ENCODE measurements around the gene KCNMA1.

KCNMA1 gene

DNA sequence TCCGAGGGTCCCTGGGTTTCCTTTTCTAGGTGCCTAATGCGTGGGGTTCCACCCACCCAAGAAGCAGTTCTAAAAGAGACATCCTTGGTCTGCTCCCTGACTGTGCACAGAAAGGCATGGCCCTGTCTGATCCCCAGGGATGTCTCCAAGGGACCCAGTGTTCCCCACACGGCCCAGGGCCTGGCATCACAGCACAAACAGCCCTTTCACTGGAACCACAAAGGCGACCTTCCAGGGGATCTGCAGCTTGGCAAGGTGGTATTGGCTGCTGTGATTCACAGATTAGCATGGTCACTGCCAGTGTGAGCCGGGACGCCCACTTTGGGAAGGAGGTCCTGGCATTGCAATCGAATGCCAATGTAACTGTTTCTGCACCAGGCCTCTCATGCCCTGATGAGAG, 6.4 kb downstream of the KCNMA1 start:
- no peak for DNase-seq

DNA sequence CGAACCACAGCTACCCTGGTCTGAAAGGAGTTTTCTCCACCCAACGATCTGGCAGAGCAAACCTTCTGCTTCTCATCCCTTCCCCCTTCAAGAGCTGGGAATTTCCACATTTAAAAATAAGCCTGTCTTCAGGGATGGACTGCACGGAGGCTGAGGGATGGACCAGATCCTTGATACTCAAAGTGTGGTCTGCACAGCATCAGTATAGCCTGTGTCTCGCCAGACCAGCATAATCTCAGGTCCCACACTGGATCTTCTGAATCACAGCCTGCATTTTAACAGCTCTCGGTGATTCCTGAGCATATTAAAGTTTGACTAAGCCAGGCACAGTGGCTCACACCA, 7.1 kb downstream of the KCNMA1 start:
- no peak for DNase-seq

DNA sequence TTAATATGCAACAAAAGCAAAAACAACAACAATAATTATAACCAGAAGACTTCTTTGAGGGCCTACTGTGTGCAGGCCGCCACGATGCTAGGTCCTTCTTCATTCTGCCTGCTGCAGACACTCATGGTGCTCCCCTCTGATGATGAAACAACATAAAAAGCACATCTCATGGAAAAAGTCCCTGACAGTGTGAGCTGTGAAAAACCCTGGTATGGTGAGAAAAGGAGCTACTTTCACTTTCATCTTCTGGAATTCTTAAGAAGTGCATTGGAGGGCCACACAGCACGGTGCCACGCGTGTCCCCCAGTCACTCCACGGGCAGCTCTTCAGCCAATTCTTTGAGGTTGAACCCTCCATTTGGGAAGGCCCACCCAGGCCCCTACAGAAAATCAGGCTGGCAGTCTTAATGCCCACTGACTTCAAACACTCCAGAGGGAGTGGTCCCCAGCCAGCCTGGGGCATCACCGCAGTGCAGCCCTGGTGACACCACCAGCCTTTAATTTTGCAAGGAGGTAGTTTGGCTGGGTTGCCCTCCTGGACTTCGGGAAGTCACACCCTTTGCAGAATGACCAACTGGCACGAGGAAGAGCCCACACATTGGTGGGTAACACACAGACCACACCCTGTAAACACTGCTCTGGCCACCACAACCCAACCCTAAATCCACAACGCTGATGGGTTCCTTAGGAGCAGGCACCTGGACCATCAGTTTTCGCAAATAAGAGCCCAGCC, 7.7 kb downstream of the KCNMA1 start:
- DNase-seq: no peak

DNA sequence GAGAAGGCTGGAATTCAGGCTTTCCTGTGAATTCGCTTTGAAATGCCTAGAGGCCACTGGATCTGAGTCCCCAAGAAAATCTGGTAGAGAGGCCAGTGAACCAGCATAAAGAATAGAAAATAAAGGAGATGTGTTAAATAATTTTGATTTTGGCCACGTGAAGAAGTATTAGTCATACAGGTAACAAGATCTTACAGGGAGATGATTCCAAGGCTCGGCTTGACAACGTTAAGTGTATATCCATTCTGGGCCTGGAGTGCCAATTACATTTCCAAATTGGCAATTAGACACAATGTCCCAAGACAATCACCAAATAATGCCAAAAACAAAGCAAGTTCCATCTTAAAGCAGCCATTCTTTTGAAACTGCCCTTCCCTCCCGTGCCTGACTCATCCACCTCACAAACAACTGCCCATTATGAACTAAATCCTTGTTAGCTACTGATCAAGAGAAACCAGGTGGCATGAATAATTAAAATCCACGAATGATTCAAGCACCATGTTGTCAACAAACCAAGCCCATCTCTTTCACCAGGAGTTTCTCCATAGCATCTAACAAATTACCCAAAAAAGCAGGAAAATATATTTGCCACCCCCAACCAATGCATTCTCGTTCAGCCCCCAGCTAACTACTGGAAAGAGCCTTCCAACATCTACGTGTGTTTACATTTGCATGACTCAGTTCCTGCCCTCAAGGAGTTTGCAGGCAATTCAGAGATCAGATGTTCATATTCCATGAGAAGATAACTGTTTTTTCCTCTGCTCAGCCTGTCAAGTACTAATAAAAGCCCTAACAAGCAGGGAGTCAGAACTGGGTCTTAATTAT, 8.5 kb downstream of the KCNMA1 start:
- no peak for DNase-seq

DNA sequence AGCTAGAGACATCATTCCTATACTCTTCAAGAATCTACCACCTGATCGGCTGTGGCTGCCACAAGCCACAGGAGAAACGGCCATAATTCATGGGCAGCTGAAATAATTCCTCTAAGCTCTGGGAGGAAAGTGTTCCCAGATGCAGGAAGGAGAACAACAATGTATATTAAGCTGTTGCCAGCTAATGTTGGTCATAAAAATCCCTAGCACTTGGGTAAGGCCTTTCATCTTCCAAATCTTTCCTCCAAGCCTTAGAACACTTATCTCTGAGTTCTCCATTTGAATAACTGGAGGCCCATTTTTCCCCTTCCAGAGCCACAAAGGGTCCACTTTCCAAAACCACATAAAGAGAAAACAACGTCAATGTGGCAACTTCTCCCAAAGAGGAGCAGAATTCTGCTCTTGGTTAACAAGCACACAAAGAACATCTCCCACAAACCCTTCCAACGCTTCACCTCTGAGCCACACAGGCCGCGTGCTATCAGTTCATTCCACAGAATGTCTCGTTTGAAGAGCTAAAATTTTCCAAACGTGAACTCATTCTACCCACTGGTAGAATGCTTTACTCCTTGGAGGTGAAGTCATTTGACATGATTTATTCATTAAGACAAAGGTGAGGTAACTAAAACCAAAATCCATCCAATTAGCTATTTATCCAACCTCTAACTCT, 11.2 kb downstream of the KCNMA1 start:
- DNase-seq: no peak

DNA sequence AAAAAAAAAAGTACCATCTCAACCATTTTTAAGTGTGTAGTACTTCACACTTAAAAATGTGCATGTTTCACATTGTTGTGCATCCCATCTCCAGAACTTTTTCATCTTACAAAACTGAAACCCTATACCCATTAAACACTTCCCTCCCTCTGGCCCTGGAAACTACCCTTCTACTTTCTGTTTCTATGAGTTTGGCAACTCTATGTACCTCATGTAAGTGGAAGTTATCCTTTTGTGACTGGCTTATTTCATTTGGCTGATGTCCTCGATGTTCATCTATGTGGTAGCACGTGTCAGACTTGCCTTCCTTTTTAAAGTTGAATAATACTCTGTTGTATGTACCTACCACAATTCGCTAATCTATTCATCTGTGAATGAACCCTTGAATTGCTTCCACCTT, 12.2 kb downstream of the KCNMA1 start:
- no peak for DNase-seq

DNA sequence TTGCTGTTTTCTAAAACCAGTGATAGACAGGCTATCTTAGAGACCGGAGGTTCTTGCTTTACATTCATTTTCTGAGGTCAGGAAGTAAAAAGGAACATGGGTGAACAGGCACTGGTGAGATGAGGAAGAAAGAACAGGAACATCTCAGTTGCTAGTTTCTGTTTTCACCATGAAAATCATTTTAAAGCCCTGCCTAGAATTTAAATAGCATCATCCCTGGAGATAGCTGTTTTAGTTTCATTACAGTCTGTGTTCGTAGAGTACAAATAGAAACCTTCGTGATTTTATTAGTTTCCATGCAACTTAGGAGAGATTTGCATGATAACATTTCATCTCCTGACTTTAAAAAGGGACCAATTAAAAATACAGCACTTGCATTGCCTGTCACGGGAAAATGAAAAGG, 14.7 kb downstream of the KCNMA1 start:
- DNase-seq: no peak

DNA sequence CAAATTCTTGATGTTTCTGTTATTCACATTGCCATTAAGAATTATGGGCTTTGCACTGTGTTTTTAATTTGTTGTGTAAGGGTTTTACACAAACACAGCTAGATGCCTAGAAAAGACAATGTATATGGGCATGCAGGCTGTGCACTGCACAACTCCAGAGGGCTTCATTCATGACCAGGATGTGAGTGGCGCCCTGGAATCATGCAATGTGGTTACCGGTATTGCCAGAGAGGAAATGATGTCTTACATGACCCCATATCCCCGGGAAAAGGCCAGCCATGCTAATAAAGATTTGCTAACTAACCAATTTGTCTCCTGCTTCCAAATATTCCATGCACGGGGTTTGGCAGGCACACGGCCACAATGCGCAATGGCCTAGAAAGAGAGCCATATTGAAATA, 16.9 kb downstream of the KCNMA1 start:
- no peak for DNase-seq

DNA sequence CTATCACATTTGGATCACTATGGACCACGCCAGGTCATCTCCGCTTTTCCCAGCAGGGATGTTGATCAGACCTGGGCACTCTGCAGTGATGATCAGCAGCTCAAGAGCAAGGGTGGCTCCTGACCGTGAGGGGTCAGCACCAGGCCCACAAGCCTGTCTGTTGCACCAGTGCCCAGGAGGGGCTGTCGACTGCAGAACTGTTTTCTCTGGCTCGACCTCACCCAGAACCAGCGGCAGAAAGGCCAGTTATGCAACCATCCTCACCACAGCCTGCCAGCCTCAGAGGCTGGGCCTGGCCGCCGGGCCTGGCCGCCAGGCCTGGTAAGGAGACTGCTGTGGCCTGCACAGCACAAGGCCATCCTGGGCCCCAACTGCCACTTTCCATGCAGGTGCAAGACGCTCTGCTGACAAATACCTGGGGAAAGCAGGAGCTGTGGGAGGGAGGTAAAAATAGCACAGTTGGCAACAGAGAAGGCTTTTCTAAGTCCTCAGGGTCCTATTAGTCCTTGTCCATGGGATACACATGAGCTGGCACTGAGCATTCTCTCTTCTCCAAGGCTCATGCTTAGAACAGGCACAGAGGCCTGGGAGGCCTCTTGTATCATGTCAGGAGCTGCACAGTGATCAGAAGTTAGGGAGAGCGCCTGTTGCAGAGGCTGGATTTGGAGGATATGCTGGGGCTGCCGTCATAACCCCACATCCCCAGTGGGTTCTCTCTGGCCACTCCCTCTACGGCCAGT, 17.5 kb downstream of the KCNMA1 start:
- no peak for DNase-seq

DNA sequence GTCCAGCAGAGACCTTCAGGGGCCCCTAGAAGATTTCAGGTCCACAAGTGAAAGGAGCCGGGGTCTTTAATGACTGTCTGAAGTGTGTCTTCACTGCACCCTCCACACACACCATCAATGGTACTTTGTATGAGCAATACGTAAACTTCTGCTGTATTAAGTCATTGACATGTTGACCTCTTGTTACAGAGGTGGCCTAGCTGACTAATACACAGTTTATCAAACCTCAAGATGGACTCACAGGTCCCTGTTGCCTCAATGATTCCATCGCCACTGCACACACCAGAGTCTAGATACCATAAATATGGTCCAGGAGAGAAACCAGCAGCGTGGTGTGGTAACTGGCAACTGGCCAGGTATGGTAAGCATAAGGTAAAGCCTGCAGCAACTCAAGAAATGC, 19.5 kb downstream of the KCNMA1 start:
- DNase-seq: no peak

DNA sequence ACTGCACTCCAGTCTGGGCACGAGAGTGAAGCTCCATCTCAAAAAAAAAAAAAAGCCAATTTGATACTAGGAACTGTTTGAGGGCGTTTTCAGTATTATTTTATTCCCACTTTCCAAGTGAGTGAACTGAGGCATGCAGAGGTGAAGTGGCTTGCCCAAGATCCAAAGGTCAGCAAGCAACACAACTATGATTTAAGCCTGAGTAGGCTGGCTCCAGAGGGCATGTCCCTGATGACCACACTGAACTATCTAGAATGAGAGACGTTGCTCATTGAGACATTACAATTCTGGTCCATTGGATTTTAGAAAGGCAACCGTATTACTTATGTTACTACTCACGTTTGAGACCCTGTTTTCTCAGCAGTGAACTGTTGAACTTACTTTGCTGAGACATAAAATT, 20.8 kb downstream of the KCNMA1 start:
- no peak for DNase-seq

DNA sequence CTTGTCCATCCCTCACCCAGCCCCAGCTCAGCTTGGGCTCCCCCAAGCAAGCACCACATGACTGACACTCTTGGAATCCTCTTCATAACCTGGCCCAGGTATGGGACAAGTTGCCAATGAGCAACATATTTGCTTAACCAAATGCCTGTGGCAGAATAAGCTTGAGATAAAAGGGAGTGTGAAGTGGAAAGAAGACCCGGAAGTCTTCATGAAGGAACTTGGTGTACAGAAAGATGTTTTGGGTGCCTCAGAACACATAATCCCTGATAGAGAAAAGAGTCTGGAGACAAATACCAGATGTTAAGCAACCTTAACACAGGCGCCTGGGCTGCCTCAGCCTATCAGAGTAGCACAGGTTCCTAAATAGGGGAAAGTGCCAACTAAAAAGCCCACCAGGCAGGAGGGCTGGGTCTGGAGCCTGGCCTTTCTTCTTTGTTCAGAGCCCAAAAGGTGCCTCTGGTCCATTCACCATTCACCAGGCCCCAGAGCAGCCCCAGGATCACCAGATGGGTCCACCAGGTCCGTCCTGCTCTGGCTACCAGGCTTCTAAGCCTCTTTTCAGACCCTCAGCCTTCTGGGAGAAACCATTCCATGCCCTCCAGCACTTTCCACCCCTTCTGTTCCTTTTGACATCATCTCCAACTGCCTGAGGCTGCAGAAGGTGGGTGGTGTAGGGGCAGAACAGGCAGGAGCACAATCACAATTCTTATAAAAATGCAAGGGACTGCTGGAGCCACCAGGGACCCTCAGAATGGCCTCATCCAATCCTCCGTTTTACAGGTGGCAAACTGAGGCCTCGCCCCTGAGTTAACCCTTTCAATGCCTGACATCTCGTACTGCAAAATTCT, 22.6 kb downstream of the KCNMA1 start:
- no peak for DNase-seq

DNA sequence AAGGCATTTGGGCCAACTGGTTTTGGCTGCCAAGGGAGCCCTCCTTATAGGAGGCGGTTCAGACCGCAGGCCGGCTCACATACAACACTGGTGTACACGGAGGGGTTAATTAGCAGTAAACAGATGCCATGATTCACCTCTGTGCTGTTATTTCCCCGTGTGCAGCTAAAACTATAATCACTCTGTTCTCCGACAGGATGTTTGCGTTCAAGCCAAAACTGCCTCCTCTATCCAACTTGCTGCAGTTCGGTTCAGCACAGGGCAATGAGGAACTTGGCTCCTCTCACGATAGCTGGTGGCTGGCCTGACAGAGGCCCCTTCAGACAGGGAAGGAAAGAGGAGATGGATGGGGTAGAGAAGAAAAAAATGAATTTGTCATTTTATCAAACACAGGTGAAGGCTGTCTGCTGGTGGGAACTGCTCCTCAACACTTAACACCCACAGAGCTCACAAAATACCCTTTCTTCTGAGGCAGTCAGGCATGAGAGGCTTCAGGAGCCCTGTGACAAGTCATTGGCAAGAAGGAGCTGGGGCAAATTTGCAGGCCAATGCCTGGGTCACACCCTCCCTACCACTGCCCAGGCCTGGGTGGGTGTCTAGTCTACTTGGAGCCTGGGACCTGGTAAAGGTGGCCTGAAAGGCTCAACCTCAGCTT, 24.0 kb downstream of the KCNMA1 start:
- DNase-seq: no peak

DNA sequence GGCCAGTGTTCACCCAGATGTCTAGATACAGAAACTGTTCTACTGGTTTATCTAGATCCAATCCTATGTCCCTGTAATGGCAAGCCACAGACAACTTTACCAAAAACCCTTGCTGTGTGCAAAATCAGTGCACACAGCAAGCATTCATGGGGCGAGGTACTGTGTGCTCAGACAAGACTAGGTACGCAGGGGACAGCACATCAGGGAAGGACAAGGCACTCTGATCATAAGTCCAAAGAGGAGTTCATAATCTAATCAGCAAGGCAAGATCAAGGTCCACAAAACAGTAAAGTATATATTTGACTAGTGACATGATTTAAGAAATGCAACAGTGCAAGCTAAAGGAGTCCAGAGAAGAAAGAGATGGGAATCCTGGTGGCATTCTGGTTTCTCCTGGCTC, 25.9 kb downstream of the KCNMA1 start:
- no peak for DNase-seq

DNA sequence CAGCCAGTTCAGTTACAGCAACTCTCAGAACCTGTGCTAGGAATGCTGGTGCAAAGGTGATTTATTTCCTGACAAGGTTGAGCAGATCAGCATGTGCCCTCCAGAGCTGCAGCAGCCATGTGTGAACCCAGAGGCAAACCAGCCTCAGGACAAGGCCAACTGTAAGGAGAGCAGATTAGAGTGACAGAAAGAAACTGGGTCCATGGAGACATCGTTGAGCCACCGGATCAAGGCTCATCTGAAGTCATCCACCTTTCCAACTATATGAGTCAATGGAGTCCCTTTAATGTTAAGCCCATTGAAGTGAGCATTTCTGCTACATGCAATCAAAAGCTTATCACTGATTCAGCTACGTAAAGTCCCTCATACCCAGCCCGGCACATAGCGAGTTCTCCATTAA, 26.4 kb downstream of the KCNMA1 start:
- no peak for DNase-seq

DNA sequence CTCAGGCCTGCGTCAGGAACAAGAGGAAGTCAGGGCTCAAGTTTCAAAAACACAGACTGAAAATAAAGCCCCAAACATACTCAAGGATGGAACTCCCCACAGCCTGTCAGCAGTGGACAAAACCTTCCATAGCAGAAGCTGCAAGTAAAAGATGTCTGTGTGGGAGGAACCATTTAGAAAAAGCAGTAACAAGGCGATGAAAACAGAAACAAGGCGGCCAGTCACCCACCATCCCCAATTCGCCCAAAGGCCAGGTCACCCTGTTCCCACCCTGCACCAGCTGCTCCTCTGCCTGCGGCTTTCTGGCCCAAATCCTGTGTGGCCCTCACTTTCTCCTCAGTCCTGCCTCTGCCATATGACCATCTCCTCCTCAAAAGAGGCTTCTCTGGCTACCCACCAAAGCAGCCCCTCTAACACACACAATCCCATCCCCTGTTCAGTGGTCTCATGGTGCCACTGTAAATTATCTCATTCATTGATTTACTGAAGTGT, 27.8 kb downstream of the KCNMA1 start:
- no peak for DNase-seq

DNA sequence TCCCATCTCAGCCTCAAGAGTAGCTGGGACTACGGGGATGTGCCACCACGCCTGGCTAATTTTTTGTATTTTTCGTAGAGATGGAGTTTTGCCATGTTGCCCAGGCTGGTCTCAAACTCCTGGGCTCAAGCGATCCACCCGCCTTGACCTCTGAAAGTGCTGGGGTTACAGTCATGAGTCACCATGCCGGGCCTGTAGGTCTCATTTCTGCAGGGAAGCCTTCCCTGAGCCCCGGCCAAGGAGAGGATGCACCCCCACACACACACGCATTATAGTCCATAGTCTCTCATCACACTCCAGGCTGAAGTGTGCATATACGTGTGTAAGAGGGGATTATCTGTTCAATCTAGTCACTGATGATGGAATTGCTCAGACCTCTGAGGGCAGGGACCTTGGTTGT, 29.3 kb downstream of the KCNMA1 start:
- no peak for DNase-seq

DNA sequence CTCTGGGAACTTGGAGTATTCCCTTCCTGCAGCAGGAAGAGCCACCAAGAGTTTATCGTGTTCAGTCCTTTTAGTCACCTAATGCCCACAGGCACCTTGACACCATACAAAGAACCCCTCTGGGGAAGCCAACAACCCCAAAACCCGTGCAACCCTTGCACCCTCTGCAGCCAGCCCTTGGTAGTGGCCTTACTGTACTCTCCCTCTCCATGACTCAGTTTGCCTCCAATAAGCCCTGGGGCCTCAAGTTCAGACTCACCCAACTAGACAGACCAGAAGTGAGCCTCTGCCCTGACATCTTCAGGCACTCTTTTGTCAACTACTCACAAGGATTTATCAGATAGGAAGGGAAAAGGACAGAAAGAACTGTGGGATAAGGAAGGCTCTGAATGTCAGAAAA, 30.9 kb downstream of the KCNMA1 start:
- no peak for DNase-seq

DNA sequence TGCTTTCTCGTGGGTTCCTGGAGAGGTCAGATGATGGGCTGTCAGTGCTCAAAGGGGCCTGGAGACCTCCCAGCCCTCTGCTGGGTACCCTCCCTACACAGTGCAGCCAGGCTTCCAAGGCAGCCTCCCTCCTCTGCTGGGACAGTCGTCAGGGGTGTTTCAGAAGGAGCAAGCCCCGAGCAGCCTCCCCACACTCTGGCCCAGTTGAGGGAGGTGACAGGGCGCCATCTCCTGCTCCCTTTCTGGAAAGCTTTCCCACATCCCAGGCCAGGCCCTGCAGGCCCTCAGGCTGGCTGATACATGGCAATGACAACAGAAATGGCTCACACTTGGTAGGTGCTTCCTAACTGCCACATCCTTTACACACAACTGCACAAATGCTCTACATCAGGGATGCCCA, 32.1 kb downstream of the KCNMA1 start:
- DNase-seq: no peak

DNA sequence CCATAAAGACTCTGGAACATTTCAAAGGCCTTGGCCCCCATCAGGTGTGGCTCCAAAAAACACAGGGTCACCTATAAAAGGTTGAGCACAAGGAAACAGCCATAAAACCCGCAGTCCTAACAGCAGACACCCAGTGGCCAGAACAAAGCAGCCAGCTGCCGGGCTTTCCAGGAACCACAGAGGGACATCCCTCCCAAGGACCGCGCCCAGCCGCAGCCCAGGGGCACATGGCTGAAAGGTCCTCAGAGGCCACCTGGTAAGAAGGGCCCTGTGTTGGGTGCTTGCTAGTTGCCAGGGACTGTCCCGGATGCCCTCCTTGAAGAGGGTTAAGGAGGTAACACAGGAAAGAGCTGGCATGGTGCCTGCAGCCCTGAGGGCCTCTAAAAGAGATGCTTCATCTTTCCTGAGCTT, 32.7 kb downstream of the KCNMA1 start:
- no peak for DNase-seq

DNA sequence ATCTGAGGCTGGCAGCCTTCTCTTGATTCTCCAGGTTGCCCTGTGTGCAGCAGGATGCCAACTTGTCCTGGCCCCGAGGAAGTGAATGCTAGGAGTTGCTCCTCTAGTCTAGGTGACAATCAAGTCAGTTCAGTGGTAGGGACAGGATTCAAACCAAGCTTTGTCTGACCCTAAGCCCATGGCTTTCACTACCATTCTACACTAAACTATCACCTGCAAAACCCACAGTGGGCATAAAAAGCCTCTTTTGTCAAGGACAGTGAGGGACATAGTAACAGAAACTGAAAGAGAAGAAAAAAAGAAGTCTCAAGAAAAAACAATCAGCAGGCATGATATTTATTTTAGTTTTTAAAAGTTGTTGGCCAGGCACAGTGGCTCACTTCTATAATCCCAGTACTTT, 33.5 kb downstream of the KCNMA1 start:
- no peak for DNase-seq

DNA sequence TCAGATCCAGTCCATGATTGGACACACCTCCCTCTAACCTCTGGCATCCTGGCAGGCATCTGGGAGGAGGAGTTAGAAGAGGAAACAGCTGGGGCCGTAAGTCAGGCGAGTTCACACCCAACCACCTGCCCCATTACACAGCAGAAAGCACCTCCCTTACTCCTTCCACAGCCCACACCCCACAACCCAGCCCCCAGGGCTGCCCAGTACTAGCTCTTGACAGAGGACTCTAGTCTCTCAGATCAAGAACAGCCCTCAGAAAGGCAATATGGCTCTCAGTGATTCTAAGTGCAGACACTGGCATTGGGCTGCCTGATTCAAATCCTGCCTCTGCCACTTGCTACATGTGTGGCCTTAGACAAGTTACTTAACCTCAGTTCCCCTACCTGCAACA, 34.1 kb downstream of the KCNMA1 start:
- DNase-seq: no peak

Measured in effector CD8-positive, alpha-beta T cell (primary cell).